ENCODE data around the gene SOST. TPM values are rescaled to one million over a fixed set of nuclear protein-coding genes. Genes with fewer than 3 reads are reported as not detected.
A peak's percentile ranks its signal among the peaks of the same experiment; 100 is the strongest.

The SOST gene
- total and polyA plus RNA-seq, 4 experiments from 2014 or later = not detected

DNA sequence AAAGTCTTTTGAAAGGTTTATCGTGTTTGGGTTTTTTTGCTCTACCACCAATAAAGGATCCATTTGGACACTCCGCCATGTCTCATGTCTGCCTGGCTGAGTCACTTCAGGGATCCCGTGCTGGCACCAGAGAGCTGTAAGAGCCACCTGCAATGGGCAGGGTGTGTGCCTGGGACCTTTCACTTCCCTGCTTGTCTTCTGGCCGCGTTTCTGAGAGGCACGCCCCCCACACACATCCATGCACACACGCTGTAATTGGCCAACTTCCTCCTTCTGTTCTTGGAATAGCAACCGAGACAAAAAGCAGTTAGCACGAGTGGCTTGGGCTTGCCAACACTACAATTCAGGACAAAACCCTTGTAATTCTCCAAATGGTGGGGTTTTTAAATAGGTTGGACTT lies 9.8 kb upstream of the SOST start:
- H3K27ac Mint-ChIP-seq = peak overlapping the region in 1 of 7 donors; percentile 67
- no peaks in the 10 kb centered on the region for H3K4me1 ChIP-seq (ENCODE audit: insufficient read depth, low read length)
- DNase-seq = no peak

DNA sequence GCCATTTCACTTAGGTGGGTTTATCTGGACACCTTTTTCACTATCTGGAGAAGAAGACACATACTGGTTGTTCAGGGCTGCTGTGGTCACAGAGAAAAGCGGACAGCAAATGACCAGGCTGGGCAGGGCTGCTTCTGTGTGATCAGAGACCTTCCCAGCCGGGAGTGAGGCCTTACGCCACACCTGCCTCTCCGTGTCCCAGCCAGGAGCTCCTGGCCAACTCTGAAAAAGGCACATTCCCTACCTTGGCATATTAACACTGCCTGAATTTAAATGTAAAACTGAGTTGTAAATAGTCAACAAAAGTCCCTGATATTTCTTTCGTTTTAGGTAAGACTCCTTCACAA lies 9.1 kb upstream of the SOST start:
- CTCF ChIA-PET (ENCODE audit: partially characterized antibody) = interaction anchor here (0.8 to 16.4 kb wide), 15 partner anchors 8 to 220 kb away, joined by 3 to 625 read pairs (median 6); partner anchors contain the start of gene DUSP3
- Mint-ChIP-seq H3K4me3 (no peak overlapping the region), H3K36me3 (peaks cover 23 to 28% of the 10 kb centered on the region in 2 donors), H3K9me3 (no peaks in the 10 kb centered on the region), H3K27me3 (peaks cover 0 to 2% of the 10 kb centered on the region in 2 donors), H3K4me1 (no peaks in the 10 kb centered on the region), H3K27ac (no peak overlapping the region)
- Histone ChIP-seq H3K9me3 (ENCODE audit: control insufficient read depth in 1 of 2, low read length in 2 of 2) (no peaks in the 10 kb centered on the region), H3K4me1 (ENCODE audit: insufficient read depth, low read length) (no peaks in the 10 kb centered on the region), H3K27me3 (ENCODE audit: insufficient read depth, low read length) (no peaks in the 10 kb centered on the region), H3K4me3 (ENCODE audit: low read length in 2 of 2) (no peak overlapping the region), H3K27ac (ENCODE audit: low read depth, low read length) (no peak overlapping the region), H3K36me3 (ENCODE audit: insufficient read depth, low read length) (no peaks in the 10 kb centered on the region)
- POLR2A ChIA-PET (ENCODE audit: partially characterized antibody) = no interaction called here
- intact Hi-C loops (cut with micrococcal nuclease) = no loop called here
- DNase-seq = no peak

More for the DNA sequence above, 9.8 kb upstream of the SOST start:
- H3K27me3 Mint-ChIP-seq = peaks cover 0 to 2% of the 10 kb centered on the region in 2 donors
- H3K36me3 Mint-ChIP-seq = peaks cover 29 to 35% of the 10 kb centered on the region in 2 donors
- Histone ChIP-seq H3K27me3 (ENCODE audit: insufficient read depth, low read length) (no peaks in the 10 kb centered on the region), H3K4me3 (ENCODE audit: low read length in 2 of 2) (no peak overlapping the region), H3K9me3 (ENCODE audit: control insufficient read depth in 1 of 2, low read length in 2 of 2) (no peaks in the 10 kb centered on the region), H3K27ac (ENCODE audit: low read depth, low read length) (no peak overlapping the region), H3K36me3 (ENCODE audit: insufficient read depth, low read length) (no peaks in the 10 kb centered on the region)
- no peaks in the 10 kb centered on the region for H3K9me3 Mint-ChIP-seq
- H3K4me3 Mint-ChIP-seq = no peak overlapping the region
- intact Hi-C loops (cut with micrococcal nuclease) = no loop called here
- no peaks in the 10 kb centered on the region for H3K4me1 Mint-ChIP-seq
- ChIA-PET CTCF (ENCODE audit: partially characterized antibody) (interaction anchor here (1.7 to 16.4 kb wide), 2 partner anchors 71 to 95 kb away, joined by 7 to 625 read pairs; no protein-coding TSS in a partner anchor), POLR2A (ENCODE audit: partially characterized antibody) (no interaction called here)

DNA sequence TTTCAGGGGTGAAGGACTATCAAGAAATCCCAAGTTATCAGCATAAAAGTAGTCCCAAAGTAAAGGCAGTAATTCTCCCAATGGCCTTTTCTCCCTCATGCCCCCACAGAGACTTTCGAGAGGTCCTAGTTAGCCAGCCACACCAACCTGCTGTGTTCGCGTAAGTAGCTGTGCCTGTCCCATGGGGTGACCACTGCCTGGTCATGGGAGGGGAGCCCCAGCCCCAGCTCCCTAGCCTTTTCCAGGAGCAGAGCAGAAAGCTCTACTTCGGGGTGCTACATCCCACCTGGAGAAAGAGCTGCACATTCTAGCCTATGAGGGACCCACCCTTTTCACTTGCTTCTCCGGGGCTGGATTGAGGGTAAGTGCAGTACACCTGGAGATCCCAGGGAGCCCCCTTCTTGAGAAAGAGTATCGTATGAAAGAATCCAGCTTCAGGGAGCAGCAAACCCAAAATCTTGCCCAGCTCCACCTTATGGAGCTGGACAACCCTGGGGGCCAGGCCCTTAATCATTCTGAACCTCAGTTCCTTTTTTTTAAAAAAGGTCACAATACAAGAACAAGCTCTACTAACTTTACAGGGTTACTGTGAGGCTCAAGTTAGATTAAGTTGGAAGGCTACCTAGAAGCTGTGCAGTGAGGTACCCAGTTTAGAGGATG lies 8.6 kb upstream of the SOST start:
- peaks cover 0 to 2% of the 10 kb centered on the region in 2 donors for H3K27me3 Mint-ChIP-seq
- H3K4me3 Mint-ChIP-seq = no peak overlapping the region
- Histone ChIP-seq H3K9me3 (ENCODE audit: control insufficient read depth in 1 of 2, low read length in 2 of 2) (no peaks in the 10 kb centered on the region), H3K27me3 (ENCODE audit: insufficient read depth, low read length) (no peaks in the 10 kb centered on the region), H3K27ac (ENCODE audit: low read depth, low read length) (no peak overlapping the region), H3K4me1 (ENCODE audit: insufficient read depth, low read length) (no peaks in the 10 kb centered on the region), H3K4me3 (ENCODE audit: low read length in 2 of 2) (no peak overlapping the region), H3K36me3 (ENCODE audit: insufficient read depth, low read length) (no peaks in the 10 kb centered on the region)
- H3K9me3 Mint-ChIP-seq = no peaks in the 10 kb centered on the region
- H3K36me3 Mint-ChIP-seq = peaks cover 18 to 23% of the 10 kb centered on the region in 2 donors
- ChIA-PET POLR2A (ENCODE audit: partially characterized antibody) (no interaction called here), CTCF (ENCODE audit: partially characterized antibody) (interaction anchor here (0.8 to 16.4 kb wide), 24 partner anchors 8 to 220 kb away, joined by 3 to 625 read pairs (median 5); partner anchors contain the start of genes CD300LG and DUSP3)
- H3K4me1 Mint-ChIP-seq = no peaks in the 10 kb centered on the region
- no peak overlapping the region for H3K27ac Mint-ChIP-seq
- DNase-seq = no peak
- intact Hi-C loops (cut with micrococcal nuclease) = no loop called here

DNA sequence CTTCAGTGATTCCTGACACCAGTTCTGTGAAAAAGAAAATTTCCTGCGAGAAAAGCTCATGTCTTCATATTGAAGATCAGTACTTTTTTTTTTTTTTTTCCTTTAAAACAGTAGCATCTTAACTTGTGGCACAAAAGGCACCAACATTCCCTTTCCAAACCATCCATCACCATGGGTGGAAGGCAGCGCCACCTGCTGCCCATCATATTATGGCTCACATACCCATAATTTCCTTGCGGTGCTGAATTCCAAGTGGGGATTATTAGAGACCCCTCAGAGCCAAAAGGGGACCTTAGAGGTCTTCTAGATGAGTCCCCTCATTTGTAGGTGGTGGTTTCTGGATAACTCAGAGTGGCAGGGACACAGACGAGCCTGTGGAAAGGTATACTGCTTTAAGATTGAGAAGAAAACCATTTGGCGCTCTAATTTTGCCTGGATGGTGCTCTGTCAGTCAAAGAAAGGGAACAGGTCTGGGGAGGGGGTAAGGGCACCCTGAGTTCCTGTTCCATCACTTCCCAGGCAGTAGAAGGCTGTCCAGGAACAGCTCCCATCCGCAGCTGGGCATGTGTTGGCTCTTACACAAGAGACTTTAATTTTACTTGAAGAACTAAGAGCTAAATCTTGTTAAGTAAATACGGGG lies 7.9 kb upstream of the SOST start:
- H3K27me3 ChIP-seq (ENCODE audit: insufficient read depth, low read length) = no peaks in the 10 kb centered on the region
- Mint-ChIP-seq H3K27ac (no peak overlapping the region), H3K4me1 (no peaks in the 10 kb centered on the region), H3K9me3 (no peaks in the 10 kb centered on the region), H3K4me3 (no peak overlapping the region), H3K36me3 (peaks cover 15 to 19% of the 10 kb centered on the region in 2 donors), H3K27me3 (peaks cover 0 to 2% of the 10 kb centered on the region in 2 donors)
- CTCF ChIA-PET (ENCODE audit: partially characterized antibody) = interaction anchor here (0.7 to 16.4 kb wide), 37 partner anchors 9 to 218 kb away, joined by 3 to 625 read pairs (median 4); partner anchors contain the start of genes CD300LG, CFAP97D1 and DUSP3
- no peak overlapping the region for H3K4me3 ChIP-seq (ENCODE audit: low read length in 2 of 2)
- H3K36me3 ChIP-seq (ENCODE audit: insufficient read depth, low read length) = no peaks in the 10 kb centered on the region
- peak in 3 of 5 donors; percentile 10 to 36 (median 29) for DNase-seq
- POLR2A ChIA-PET (ENCODE audit: partially characterized antibody) = interaction anchor here (1.0 kb wide), 1 partner anchor 12 kb away, joined by 3 read pairs; the partner anchor contains the start of gene DUSP3
- H3K27ac ChIP-seq (ENCODE audit: low read depth, low read length) = no peak overlapping the region
- H3K9me3 ChIP-seq (ENCODE audit: control insufficient read depth in 1 of 2, low read length in 2 of 2) = no peaks in the 10 kb centered on the region
- intact Hi-C loops (cut with micrococcal nuclease) = loop anchor here (1.0 kb wide), 1 partner anchor 72 kb away; no protein-coding TSS in a partner anchor
- H3K4me1 ChIP-seq (ENCODE audit: insufficient read depth, low read length) = no peaks in the 10 kb centered on the region

DNA sequence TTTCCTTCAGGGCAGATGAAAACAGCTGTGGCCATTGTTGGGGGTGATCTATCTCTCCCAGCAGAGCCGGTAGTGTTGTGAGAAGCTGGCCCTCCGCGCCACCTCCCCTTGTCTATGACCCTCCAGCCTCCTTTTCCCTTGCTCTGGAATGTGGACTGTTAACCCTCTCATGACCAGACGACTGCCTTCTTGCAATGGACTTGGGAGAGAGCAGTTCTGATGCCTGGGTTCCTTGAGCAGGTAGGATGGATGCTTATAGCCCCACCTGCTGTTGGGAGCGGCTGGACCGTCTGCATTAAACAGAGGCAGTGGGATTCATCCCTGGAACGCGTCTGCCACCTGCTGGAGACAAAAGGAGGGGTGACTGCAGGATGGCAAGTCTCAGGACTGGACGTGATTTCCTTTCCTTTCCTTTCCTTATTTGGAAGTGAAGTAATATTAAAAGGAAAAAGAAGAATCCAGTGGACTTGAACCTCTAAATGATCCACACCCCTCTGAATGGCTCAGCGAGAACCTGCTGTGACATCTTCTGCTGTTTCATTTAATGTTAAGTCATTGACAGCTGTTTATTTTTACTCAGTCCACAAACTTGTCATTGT lies 1.8 kb upstream of the SOST start:
- Histone ChIP-seq H3K9me3 (ENCODE audit: control insufficient read depth in 1 of 2, low read length in 2 of 2) (no peaks in the 10 kb centered on the region), H3K27ac (ENCODE audit: low read depth, low read length) (no peak overlapping the region), H3K4me3 (ENCODE audit: low read length in 2 of 2) (no peak overlapping the region), H3K4me1 (ENCODE audit: insufficient read depth, low read length) (no peaks in the 10 kb centered on the region), H3K36me3 (ENCODE audit: insufficient read depth, low read length) (no peaks in the 10 kb centered on the region), H3K27me3 (ENCODE audit: insufficient read depth, low read length) (no peaks in the 10 kb centered on the region)
- Mint-ChIP-seq H3K9me3 (no peaks in the 10 kb centered on the region), H3K27me3 (peaks cover 18 to 19% of the 10 kb centered on the region in 2 donors), H3K36me3 (no peaks in the 10 kb centered on the region), H3K4me3 (no peak overlapping the region), H3K4me1 (peaks cover 0 to 6% (median 4%) of the 10 kb centered on the region in 4 donors), H3K27ac (no peak overlapping the region)
- POLR2A ChIA-PET (ENCODE audit: partially characterized antibody) = interaction anchor here (0.6 to 1.2 kb wide), 2 partner anchors 64 to 66 kb away, joined by 3 to 4 read pairs; no protein-coding TSS in a partner anchor
- CTCF ChIA-PET (ENCODE audit: partially characterized antibody) = interaction anchor here (0.9 to 16.4 kb wide), 11 partner anchors 11 to 336 kb away, joined by 3 to 625 read pairs (median 4); no protein-coding TSS in a partner anchor
- intact Hi-C loops (cut with micrococcal nuclease) = loop anchor here (1.0 kb wide), 3 partner anchors 40 to 184 kb away; no protein-coding TSS in a partner anchor
- DNase-seq = peak; percentile 79 to 85 (median 83)

DNA sequence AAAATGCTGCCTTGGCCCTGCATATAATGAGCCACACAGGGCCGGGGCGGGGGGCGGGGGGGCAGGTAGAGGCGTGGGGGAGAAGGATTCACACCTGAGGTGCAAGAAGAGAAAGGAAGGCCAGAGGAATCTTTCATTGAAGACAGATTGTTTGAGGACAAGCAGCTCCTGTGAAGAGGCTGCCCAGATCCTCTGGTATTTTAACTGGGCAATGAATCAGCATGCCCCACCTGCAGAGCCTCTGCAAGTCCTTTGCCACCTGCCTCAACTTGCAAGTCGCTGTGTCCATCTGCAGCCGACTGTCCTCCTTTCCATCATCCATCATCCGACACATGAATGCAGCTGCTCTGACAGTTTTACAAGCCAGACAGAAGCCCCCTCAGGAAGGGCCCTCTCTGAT lies 1.2 kb upstream of the SOST start:
- intact Hi-C loops (cut with micrococcal nuclease) = loop anchor here (1.0 kb wide), 3 partner anchors 40 to 184 kb away; no protein-coding TSS in a partner anchor
- H3K4me1 Mint-ChIP-seq = peaks cover 0 to 6% (median 4%) of the 10 kb centered on the region in 4 donors
- POLR2A ChIA-PET (ENCODE audit: partially characterized antibody) = interaction anchor here (0.8 to 1.2 kb wide), 2 partner anchors 65 to 66 kb away, joined by 3 read pairs; no protein-coding TSS in a partner anchor

More for the DNA sequence above, 1.2 kb upstream of the SOST start:
- Histone ChIP-seq H3K27ac (ENCODE audit: low read depth, low read length) (no peak overlapping the region), H3K4me3 (ENCODE audit: low read length in 2 of 2) (no peak overlapping the region), H3K27me3 (ENCODE audit: insufficient read depth, low read length) (no peaks in the 10 kb centered on the region), H3K36me3 (ENCODE audit: insufficient read depth, low read length) (no peaks in the 10 kb centered on the region), H3K9me3 (ENCODE audit: control insufficient read depth in 1 of 2, low read length in 2 of 2) (no peaks in the 10 kb centered on the region), H3K4me1 (ENCODE audit: insufficient read depth, low read length) (no peaks in the 10 kb centered on the region)
- H3K9me3 Mint-ChIP-seq = no peaks in the 10 kb centered on the region
- DNase-seq = no peak
- peaks cover 18 to 19% of the 10 kb centered on the region in 2 donors for H3K27me3 Mint-ChIP-seq
- CTCF ChIA-PET (ENCODE audit: partially characterized antibody) = interaction anchor here (1.4 to 16.4 kb wide), 10 partner anchors 11 to 189 kb away, joined by 3 to 625 read pairs (median 4); no protein-coding TSS in a partner anchor
- no peaks in the 10 kb centered on the region for H3K36me3 Mint-ChIP-seq
- H3K4me3 Mint-ChIP-seq = no peak overlapping the region
- no peak overlapping the region for H3K27ac Mint-ChIP-seq
